Vagina (tissue), 2 donors: Measurements from ENCODE around the gene CD58. TPM values are rescaled to one million over a fixed set of nuclear protein-coding genes. Genes with fewer than 3 reads are reported as not detected.
A peak's percentile ranks its signal among the peaks of the same experiment; 100 is the strongest.

Experiments used
- DNase-seq, 2 donors: peaks; one replicate each; pipeline ENCODE4 v3.0.0-alpha.2; 2017; ENCODE audit errors: extremely low spot score in 2 of 2
- H3K27ac ChIP-seq: fragments of 200-600 bp; sonication (generic); one replicate; pipeline ENCODE4 v1.5.1; 2019
- H3K27me3 ChIP-seq: fragments of 200-600 bp; sonication (generic); one replicate; pipeline ENCODE4 v1.5.1; 2019
- H3K36me3 ChIP-seq, 2 donors: fragments of 200-600 bp; sonication (generic); one replicate each; pipeline ENCODE4 v1.5.1; 2017 to 2019
- H3K4me1 ChIP-seq: fragments of 200-600 bp; sonication (generic); one replicate; pipeline ENCODE4 v1.5.1; 2019
- H3K4me3 ChIP-seq, 2 donors: fragments of 200-600 bp; sonication (generic); 1 replicate in 1 of 2; 2 replicates in 1 of 2; pipeline ENCODE4 v1.5.1; 2016 to 2019
- H3K9me3 ChIP-seq: fragments of 200-600 bp; sonication (generic); one replicate; pipeline ENCODE4 v1.5.1; 2019
- CTCF ChIP-seq, 3 experiments: fragments of 450-650 bp in 2 of 3; fragments of 200-600 bp in 1 of 3; sonication (generic) in 1 of 3; IDR thresholded peaks; one replicate each; pipeline ENCODE4 v1.5.1; 2017 to 2019; ENCODE audit warnings: antibody characterized with exemption in 3 of 3, mild to moderate bottlenecking in 2 of 3, moderate library complexity in 2 of 3
- POLR2A ChIP-seq, 2 donors: fragments of 450-650 bp; IDR thresholded peaks; one replicate each; pipeline ENCODE4 v1.6.1; 2017; ENCODE audit warnings: antibody characterized with exemption in 2 of 2, mild to moderate bottlenecking in 2 of 2, moderate library complexity in 2 of 2
- POLR2AphosphoS5 ChIP-seq, 2 donors: sonication (generic); formaldehyde crosslinking; IDR thresholded peaks; one replicate each; pipeline ENCODE4 v1.9.0; 2017; ENCODE audit warnings: antibody characterized with exemption in 2 of 2, mild to moderate bottlenecking in 2 of 2, low read depth in 1 of 2; ENCODE audit not compliant: insufficient read depth in 1 of 2
- intact Hi-C: fragments of 100-400 bp; cut with DNase I; formaldehyde crosslinking; loops from one replicate; pipeline ENCODE4 v1.15.1; 2023
- total RNA-seq: library from RNA; depleted of rRNA; stranded (reverse); fragments of >200 nt; gene quantifications from one replicate; pipeline ENCODE4 v1.2.3, GENCODE V29; 2016

CD58 gene
- total RNA-seq, 1 donor from 2014 or later: 54.5 TPM

GRCh38 chr1:116501125-116501869 lies 69.5 kb downstream of the CD58 start:
- TF ChIP-seq POLR2A (IDR thresholded peaks at IDR 0.05) (no peak), CTCF (IDR thresholded peaks at IDR 0.05) (no peak)
- Histone ChIP-seq H3K9me3 (no peaks in the 10 kb centered on the region), H3K27ac (no peak overlapping the region), H3K4me1 (peaks cover 33% of the 10 kb centered on the region), H3K36me3 (no peaks in the 10 kb centered on the region), H3K27me3 (no peaks in the 10 kb centered on the region), H3K4me3 (no peak overlapping the region)
- intact Hi-C loops: no loop called here
- DNase-seq: peak in 1 of 2 donors; percentile 62

- intact Hi-C loops: no loop called here
- TF ChIP-seq POLR2A (IDR thresholded peaks at IDR 0.05) (no peak), POLR2AphosphoS5 (IDR thresholded peaks at IDR 0.05; ENCODE audit: insufficient read depth in 1 of 2, low read depth in 1 of 2) (peak in 1 of 2 donors; percentile 39), CTCF (IDR thresholded peaks at IDR 0.05) (peak; percentile 69 to 85 (median 80))
- H3K36me3 ChIP-seq: no peaks in the 10 kb centered on the region
- no peaks in the 10 kb centered on the region for H3K9me3 ChIP-seq
- H3K27ac ChIP-seq: no peak overlapping the region
- peaks cover 46% of the 10 kb centered on the region for H3K4me1 ChIP-seq
- DNase-seq: no peak
- H3K4me3 ChIP-seq: no peak overlapping the region
- H3K27me3 ChIP-seq: no peaks in the 10 kb centered on the region
Measured at GRCh38 chr1:116498789-116499628, 71.8 kb downstream of the CD58 start.

- H3K4me1 ChIP-seq: peaks cover 40% of the 10 kb centered on the region
- intact Hi-C loops: no loop called here
- no peaks in the 10 kb centered on the region for H3K36me3 ChIP-seq
- H3K9me3 ChIP-seq: no peaks in the 10 kb centered on the region
- no peaks in the 10 kb centered on the region for H3K27me3 ChIP-seq
- no peak for DNase-seq
- TF ChIP-seq POLR2AphosphoS5 (IDR thresholded peaks at IDR 0.05; ENCODE audit: insufficient read depth in 1 of 2, low read depth in 1 of 2) (no peak), CTCF (IDR thresholded peaks at IDR 0.05) (no peak), POLR2A (IDR thresholded peaks at IDR 0.05) (no peak)
- no peak overlapping the region for H3K27ac ChIP-seq
- no peak overlapping the region for H3K4me3 ChIP-seq
Measured at GRCh38 chr1:116497656-116498055, 73.2 kb downstream of the CD58 start.

- DNase-seq: no peak
- Histone ChIP-seq H3K4me3 (no peak overlapping the region), H3K27ac (no peak overlapping the region), H3K9me3 (no peaks in the 10 kb centered on the region), H3K36me3 (no peaks in the 10 kb centered on the region), H3K4me1 (peaks cover 40% of the 10 kb centered on the region), H3K27me3 (no peaks in the 10 kb centered on the region)
- TF ChIP-seq POLR2A (IDR thresholded peaks at IDR 0.05) (no peak), CTCF (IDR thresholded peaks at IDR 0.05) (no peak), POLR2AphosphoS5 (IDR thresholded peaks at IDR 0.05; ENCODE audit: insufficient read depth in 1 of 2, low read depth in 1 of 2) (no peak)
- intact Hi-C loops: no loop called here
Measured at GRCh38 chr1:116496898-116497297, 73.9 kb downstream of the CD58 start.

GRCh38 chr1:116496380-116496779 lies 74.4 kb downstream of the CD58 start:
- peaks cover 40% of the 10 kb centered on the region for H3K4me1 ChIP-seq
- no peak overlapping the region for H3K4me3 ChIP-seq
- no peak for DNase-seq
- no peaks in the 10 kb centered on the region for H3K9me3 ChIP-seq
- peak overlapping the region; percentile 60 for H3K27ac ChIP-seq
- TF ChIP-seq POLR2AphosphoS5 (IDR thresholded peaks at IDR 0.05; ENCODE audit: insufficient read depth in 1 of 2, low read depth in 1 of 2) (no peak), CTCF (IDR thresholded peaks at IDR 0.05) (no peak), POLR2A (IDR thresholded peaks at IDR 0.05) (no peak)
- no peaks in the 10 kb centered on the region for H3K27me3 ChIP-seq
- H3K36me3 ChIP-seq: no peaks in the 10 kb centered on the region
- intact Hi-C loops: no loop called here
